H1 (cell line): ENCODE results near the gene TCFL5. TPM values are rescaled to one million over a fixed set of nuclear protein-coding genes. Genes with fewer than 3 reads are reported as not detected.

Source experiments
- CTCF ChIA-PET: fragments of 300-600 bp; sonication (Branson Sonifier 250); formaldehyde crosslinking; loops from one replicate; lab custom pipeline; 2021; ENCODE audit not compliant: partially characterized antibody; lab: Charles Lee
- POLR2A ChIA-PET: fragments of 300-600 bp; sonication (Branson Sonifier 250); formaldehyde crosslinking; loops from one replicate; lab custom pipeline; 2021; ENCODE audit warnings: inconsistent platforms; ENCODE audit not compliant: partially characterized antibody; lab: Charles Lee
- DNase-seq, 2 experiments: peaks; one replicate each; pipeline versions ENCODE4 v3.0.0 to v3.0.0-alpha.2; 2010 to 2022; ENCODE audit warnings: low spot score in 2 of 2, low read depth in 1 of 2, mixed read lengths in 1 of 2
- FAIRE-seq: peaks from 2 replicates; lab custom pipeline; 2011; peaks lifted over from hg19 to GRCh38; lab: Jason Lieb, UNC
- H2AFZ ChIP-seq: 2 replicates; pipeline ENCODE4 v1.8.1; 2012; ENCODE audit warnings: low read length, inconsistent platforms
- H2AK5ac ChIP-seq: 2 replicates; pipeline ENCODE4 v1.6.1; 2013; ENCODE audit warnings: low read depth, low read length
- H2BK120ac ChIP-seq: replicated peaks from 2 replicates; pipeline ENCODE3; 2013; ENCODE audit warnings: low read depth, low read length, inconsistent platforms
- H2BK12ac ChIP-seq: 2 replicates; pipeline ENCODE4 v1.6.1; 2013; ENCODE audit warnings: low read depth, low read length
- H2BK15ac ChIP-seq: 2 replicates; pipeline ENCODE4 v1.6.1; 2013; ENCODE audit warnings: low read length
- H2BK20ac ChIP-seq: 2 replicates; pipeline ENCODE4 v1.6.1; 2013; ENCODE audit warnings: low read length
- H2BK5ac ChIP-seq: 2 replicates; pipeline ENCODE4 v1.6.1; 2013; ENCODE audit warnings: low read depth, low read length
- H3K14ac ChIP-seq: 2 replicates; pipeline ENCODE4 v1.6.1; 2013; ENCODE audit warnings: inconsistent platforms; ENCODE audit not compliant: insufficient read length
- H3K18ac ChIP-seq: 2 replicates; pipeline ENCODE4 v1.6.1; 2013; ENCODE audit warnings: low read length; ENCODE audit errors: extremely low read depth
- H3K23ac ChIP-seq: 2 replicates; pipeline ENCODE4 v1.6.1; 2013; ENCODE audit warnings: inconsistent platforms; ENCODE audit not compliant: insufficient read length
- H3K23me2 ChIP-seq: 2 replicates; pipeline ENCODE4 v1.6.1; 2013; ENCODE audit warnings: low read depth, low read length
- H3K27ac ChIP-seq: 2 replicates; pipeline ENCODE4 v1.6.1; 2011; ENCODE audit warnings: low read depth, low read length, inconsistent platforms
- H3K27me3 ChIP-seq, 4 experiments: replicated peaks in 1 of 4; 1 replicate in 1 of 4; 2 replicates in 3 of 4; pipeline versions ENCODE4 v1.6.1 to v1.8.1; 2011 to 2013; ENCODE audit warnings: low read length in 3 of 4, mild to moderate bottlenecking in 3 of 4, inconsistent platforms in 2 of 4, mixed read lengths in 2 of 4, moderate library complexity in 1 of 4; ENCODE audit not compliant: control insufficient read depth in 3 of 4, insufficient read depth in 3 of 4; ENCODE audit errors: extremely low read depth in 1 of 4
- H3K36me3 ChIP-seq, 4 experiments: 2 replicates each; pipeline versions ENCODE4 v1.6.1 to v1.8.1; 2011 to 2013; ENCODE audit warnings: mild to moderate bottlenecking in 4 of 4, low read length in 3 of 4, moderate library complexity in 2 of 4, control low read depth in 1 of 4, inconsistent platforms in 1 of 4; ENCODE audit not compliant: insufficient read depth in 4 of 4, control insufficient read depth in 2 of 4
- H3K4ac ChIP-seq: replicated peaks from 2 replicates; pipeline ENCODE3; 2013; ENCODE audit warnings: low read length, low read depth, mixed read lengths, inconsistent platforms; ENCODE audit not compliant: insufficient read length
- H3K4me1 ChIP-seq, 4 experiments: replicated peaks in 1 of 4; 1 replicate in 1 of 4; 2 replicates in 3 of 4; pipeline versions ENCODE4 v1.6.1 to v1.8.1; 2011 to 2013; ENCODE audit warnings: low read length in 3 of 4, inconsistent platforms in 2 of 4, mixed read lengths in 1 of 4; ENCODE audit not compliant: insufficient read depth in 4 of 4, control insufficient read depth in 3 of 4
- H3K4me2 ChIP-seq, 2 experiments: 2 replicates each; pipeline versions ENCODE4 v1.6.1 to v1.8.1; 2011 to 2013; ENCODE audit warnings: low read depth in 2 of 2, low read length in 2 of 2, control low read depth in 1 of 2, inconsistent platforms in 1 of 2, mild to moderate bottlenecking in 1 of 2; ENCODE audit not compliant: insufficient read depth in 1 of 2
- H3K4me3 ChIP-seq, 4 experiments: fragments of 200-600, 300-600 bp in 1 of 4; sonication (generic), shearing (Covaris generic), sonication (Bioruptor Twin) in 1 of 4; 2 replicates each; pipeline versions ENCODE4 v1.5.1 to v1.8.1; 2011 to 2016; ENCODE audit warnings: low read length in 4 of 4, low read depth in 3 of 4, control low read depth in 2 of 4, inconsistent platforms in 2 of 4, mild to moderate bottlenecking in 2 of 4, mixed read lengths in 1 of 4, moderate library complexity in 1 of 4; ENCODE audit not compliant: insufficient read depth in 2 of 4; ENCODE audit errors: extremely low read depth in 1 of 4
- H3K56ac ChIP-seq: replicated peaks from 2 replicates; pipeline ENCODE3; 2013; ENCODE audit warnings: low read depth, mild to moderate bottlenecking, mixed read lengths, low read length, inconsistent platforms; ENCODE audit not compliant: insufficient read length
- H3K79me1 ChIP-seq: 2 replicates; pipeline ENCODE4 v1.6.1; 2013; ENCODE audit warnings: low read depth, low read length, control low read depth
- H3K79me2 ChIP-seq, 2 experiments: 2 replicates each; pipeline versions ENCODE4 v1.6.1 to v1.8.1; 2012 to 2013; ENCODE audit warnings: low read length in 2 of 2, mild to moderate bottlenecking in 2 of 2, inconsistent platforms in 1 of 2; ENCODE audit not compliant: insufficient read depth in 2 of 2, control insufficient read depth in 1 of 2
- H3K9ac ChIP-seq, 4 experiments: replicated peaks in 1 of 4; 1 replicate in 1 of 4; 2 replicates in 3 of 4; pipeline versions ENCODE4 v1.6.1 to v1.8.1; 2011 to 2013; ENCODE audit warnings: low read depth in 3 of 4, low read length in 3 of 4, control low read depth in 2 of 4, mild to moderate bottlenecking in 2 of 4, moderate library complexity in 2 of 4, inconsistent platforms in 1 of 4; ENCODE audit errors: extremely low read depth in 1 of 4
- H3K9me3 ChIP-seq, 2 experiments: 2 replicates each; pipeline versions ENCODE4 v1.6.1 to v1.8.1; 2012 to 2013; ENCODE audit warnings: mild to moderate bottlenecking in 2 of 2, moderate library complexity in 2 of 2, control low read depth in 1 of 2, inconsistent platforms in 1 of 2, low read depth in 1 of 2, low read length in 1 of 2, mixed read lengths in 1 of 2; ENCODE audit not compliant: insufficient read depth in 2 of 2
- H4K20me1 ChIP-seq, 2 experiments: replicated peaks in 1 of 2; 2 replicates each; pipeline versions ENCODE3 to v1.8.1; 2011 to 2013; ENCODE audit warnings: inconsistent platforms in 2 of 2, low read length in 2 of 2, mild to moderate bottlenecking in 1 of 2; ENCODE audit not compliant: insufficient read depth in 2 of 2, control insufficient read depth in 1 of 2
- H4K5ac ChIP-seq: 2 replicates; pipeline ENCODE4 v1.6.1; 2013; ENCODE audit warnings: low read length, low read depth, mixed read lengths, inconsistent platforms; ENCODE audit not compliant: insufficient read length
- H4K8ac ChIP-seq: 2 replicates; pipeline ENCODE4 v1.8.0; 2013; ENCODE audit warnings: mild to moderate bottlenecking, moderate library complexity, low read length, inconsistent platforms; ENCODE audit not compliant: insufficient read depth; ENCODE audit errors: extremely low read depth
- H4K91ac ChIP-seq: replicated peaks from 2 replicates; pipeline ENCODE3; 2013; ENCODE audit warnings: low read length, mixed read lengths, inconsistent platforms; ENCODE audit not compliant: insufficient read length
- KDM4A ChIP-seq: IDR thresholded peaks from one replicate; pipeline ENCODE4 v1.7.1; 2012; ENCODE audit warnings: low read depth, mild to moderate bottlenecking, moderate library complexity, low read length, inconsistent platforms; ENCODE audit not compliant: severe bottlenecking
- PHF8 ChIP-seq: fragments of 200-600 bp; sonication (generic); conservative IDR thresholded peaks from 2 replicates; pipeline ENCODE4 v1.7.1; 2012; ENCODE audit warnings: low read depth, mild to moderate bottlenecking, inconsistent platforms, low read length, moderate library complexity
- POLR2A ChIP-seq, 2 experiments: IDR thresholded peaks; 1 replicate in 1 of 2; 2 replicates in 1 of 2; pipeline ENCODE4 v1.6.1; 2011; ENCODE audit warnings: low read depth in 2 of 2, low read length in 2 of 2, mild to moderate bottlenecking in 2 of 2; ENCODE audit errors: control extremely low read depth in 1 of 2
- SP4 ChIP-seq: IDR thresholded peaks from 2 replicates; pipeline ENCODE4 v1.6.1; 2012; ENCODE audit warnings: low read length, inconsistent platforms
- TAF1 ChIP-seq: IDR thresholded peaks from 2 replicates; pipeline ENCODE4 v1.6.1; 2011; ENCODE audit warnings: mild to moderate bottlenecking, low read depth, low read length
- TAF7 ChIP-seq: optimal IDR thresholded peaks from 2 replicates; pipeline ENCODE3; 2011; ENCODE audit warnings: low read depth, mild to moderate bottlenecking, inconsistent platforms, low read length, moderate library complexity, borderline replicate concordance
- TBP ChIP-seq: IDR thresholded peaks from 2 replicates; pipeline ENCODE4 v1.6.1; 2011; ENCODE audit warnings: low read depth, low read length, improper control_type of control experiment
- TCF12 ChIP-seq: IDR thresholded peaks from 2 replicates; pipeline ENCODE4 v1.6.1; 2011; ENCODE audit warnings: low read depth, mild to moderate bottlenecking, low read length
- WGBS, 2 experiments: shearing (Covaris generic) in 1 of 2; methylation state at CpG; one replicate each; pipeline versions ENCODE4 v1.1.6 to v1.1.7; 2013 to 2015; ENCODE audit warnings: low lambda C conversion rate in 2 of 2, mixed read lengths in 2 of 2, inconsistent platforms in 1 of 2, low coverage in 1 of 2, missing lambda C conversion rate in 1 of 2; ENCODE audit not compliant: insufficient replicate concordance in 2 of 2, insufficient coverage in 1 of 2, insufficient read length in 1 of 2; ENCODE audit errors: extremely low coverage in 1 of 2, missing lambda C conversion rate in 1 of 2; 5-methylcytosine and 5-hydroxymethylcytosine counted together
- polyA plus RNA-seq, 7 experiments: library from polyadenylated mRNA; depleted of rRNA in 3 of 7; stranded (reverse) in 5 of 7; unstranded in 2 of 7; fragments of >200 nt in 5 of 7; fragments of 200-250 nt in 2 of 7; gene quantifications; 1 replicate in 5 of 7; 2 replicates in 1 of 7; 4 replicates in 1 of 7; pipeline versions ENCODE4 v1.2.1 to v1.2.3, GENCODE V29; 2011 to 2013; ENCODE audit warnings: missing spikeins in 2 of 7, mixed read lengths in 2 of 7
- total RNA-seq: library from RNA; stranded (reverse); fragmentation: NEBNext Ultra II Directional; extraction: Animal tissue kit (Norgen Biotek cat#: 25700); gene quantifications from 2 replicates; pipeline ENCODE4 v1.2.1, GENCODE V29; 2021
- TF ChIP-seq, protein P1 (sequence below): IDR thresholded peaks from 2 replicates; pipeline ENCODE4 v1.6.1; 2012; ENCODE audit warnings: inconsistent platforms

TCFL5 gene
- total and polyA plus RNA-seq, 2 of the 8 experiments (the other 6 are each of a cell fraction or from before 2014, with no cell fraction given): 6.2 to 15.0 TPM

DNA sequence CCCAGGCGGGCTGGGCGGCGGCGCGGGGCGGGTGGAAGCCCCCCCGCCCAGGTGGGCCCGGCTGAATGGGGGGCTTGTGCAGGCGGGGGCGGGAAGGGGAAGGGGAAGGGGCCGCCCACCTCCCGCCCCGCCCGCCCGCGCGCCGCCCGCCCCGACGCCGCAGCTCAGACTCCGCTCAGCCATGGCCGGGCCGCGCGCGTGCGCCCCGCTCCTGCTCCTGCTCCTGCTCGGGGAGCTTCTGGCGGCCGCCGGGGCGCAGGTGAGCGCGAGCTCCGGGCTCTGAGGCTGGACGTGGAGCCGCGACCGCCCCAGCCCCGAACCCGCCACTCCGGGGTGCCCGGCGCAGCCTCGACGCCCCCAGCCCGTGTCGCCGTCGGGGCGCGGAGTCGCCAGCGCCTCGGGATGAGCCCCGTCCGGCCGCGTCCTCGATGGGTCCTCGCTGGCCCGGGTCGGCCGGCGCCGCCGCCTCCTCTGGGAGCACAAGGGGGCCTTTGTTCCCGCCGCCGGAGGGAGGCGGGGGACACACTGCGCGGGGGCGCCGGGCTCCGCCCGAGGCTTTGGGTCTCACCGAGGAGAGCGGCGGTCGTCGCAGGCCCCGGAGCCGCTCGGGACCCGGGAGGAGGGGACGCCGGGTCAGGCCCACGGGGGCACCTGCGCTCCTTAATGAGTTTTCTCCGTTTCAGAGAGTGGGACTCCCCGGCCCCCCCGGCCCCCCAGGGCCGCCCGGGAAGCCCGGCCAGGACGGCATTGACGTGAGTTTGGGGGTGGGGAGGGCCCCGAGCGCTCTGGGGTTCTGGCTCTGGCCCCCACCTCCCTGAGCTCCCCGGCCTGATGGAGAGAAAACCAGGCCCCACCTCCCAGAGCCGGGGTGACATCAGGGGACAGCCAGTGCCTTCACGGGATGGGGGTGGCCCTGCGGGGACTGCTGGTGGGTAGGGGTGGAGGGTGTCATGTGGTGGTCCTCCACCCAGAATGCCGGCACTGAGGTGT is 44.4 kb downstream of the TCFL5 start, which contains the start of gene COL9A3:
Gene COL9A3 (plus strand): TSS at position 167 of the 990 bp plus-strand sequence. CDS start 15 bp downstream, at position 182.
- Histone ChIP-seq H3K79me1 (no peaks in the 10 kb centered on the region), H4K5ac (peak within 1 kb of the TSS; percentile 8), H3K9me3 (no peaks in the 10 kb centered on the region), H3K23ac (no peak within 1 kb of the TSS), H3K9ac (peak within 1 kb of the TSS; percentile 39 to 71 (median 62); a peak in 6 of 7 replicates), H2AFZ (no peak within 1 kb of the TSS; the same call in 1 of the 2 replicates), H3K4me2 (peak within 1 kb of the TSS; percentile 62 to 97), H3K18ac (peak within 1 kb of the TSS; percentile 81), H2BK12ac (peak within 1 kb of the TSS; percentile 50), H4K91ac (peak within 1 kb of the TSS; percentile 81), H3K27me3 (peaks cover 0 to 8% (median 2%) of the 10 kb centered on the region in 4 experiments; a peak in 2 of 7 replicates), H2BK5ac (peak within 1 kb of the TSS; percentile 83; the same call in 1 of the 2 replicates), H3K56ac (peak within 1 kb of the TSS; percentile 64), H3K4me3 (peak within 1 kb of the TSS; percentile 54 to 71 (median 63)), H2BK20ac (no peak within 1 kb of the TSS; the same call in 1 of the 2 replicates), H2BK120ac (peak within 1 kb of the TSS; percentile 28), H2BK15ac (no peak within 1 kb of the TSS), H4K20me1 (peaks cover 0 to 3% of the 10 kb centered on the region in 2 experiments), H3K4me1 (peaks cover 0 to 17% (median 11%) of the 10 kb centered on the region in 4 experiments; a peak in 5 of 7 replicates), H3K36me3 (peaks cover 0 to 9% (median 1%) of the 10 kb centered on the region in 4 experiments; a peak in 2 of 8 replicates), H4K8ac (peak within 1 kb of the TSS; percentile 90), H3K23me2 (peaks cover 13% of the 10 kb centered on the region), H3K79me2 (no peaks in the 10 kb centered on the region), H2AK5ac (no peak within 1 kb of the TSS), H3K4ac (peak within 1 kb of the TSS; percentile 90), H3K14ac (no peak within 1 kb of the TSS), H3K27ac (peak within 1 kb of the TSS; percentile 28; the same call in 1 of the 2 replicates)
- ChIA-PET CTCF (interaction anchor here (2.2 kb wide), 1 partner anchor 10 kb away, joined by 5 read pairs; no protein-coding TSS in a partner anchor), POLR2A (interaction anchor here (0.8 to 4.6 kb wide), 7 partner anchors 8 to 44 kb away, joined by 3 to 22 read pairs (median 10); partner anchors contain the start of gene TCFL5)
- FAIRE-seq (no peak), DNase-seq (peak in 1 of 2 experiments; percentile 76)
- WGBS, 2 experiments: 9% methylated on average over 28 of the region's 108 CpGs; no CpG with 5 or more reads in 1 of the 2 experiments
- 0 out of 2 replicates have a peak, but pooled peaks have one; percentile 31 for TF ChIP-seq PHF8
- TF ChIP-seq TAF7: peak; percentile 4
- peak in 1 of 2 experiments; percentile 30; a peak in 1 of 3 replicates for TF ChIP-seq POLR2A (IDR thresholded peaks at IDR 0.05; ENCODE audit: control extremely low read depth in 1 of 2, low read depth in 2 of 2, low read length in 2 of 2)
- TF ChIP-seq TAF1: peak; percentile 53; the same call in 1 of the 2 replicates
- 0 out of 2 replicates have a peak, but pooled peaks have one; percentile 6 for TF ChIP-seq TBP
- peak; percentile 47 for TF ChIP-seq KDM4A
- TF ChIP-seq SP4: 0 out of 2 replicates have a peak, but pooled peaks have one; percentile 40
- TF ChIP-seq, protein P1, sequence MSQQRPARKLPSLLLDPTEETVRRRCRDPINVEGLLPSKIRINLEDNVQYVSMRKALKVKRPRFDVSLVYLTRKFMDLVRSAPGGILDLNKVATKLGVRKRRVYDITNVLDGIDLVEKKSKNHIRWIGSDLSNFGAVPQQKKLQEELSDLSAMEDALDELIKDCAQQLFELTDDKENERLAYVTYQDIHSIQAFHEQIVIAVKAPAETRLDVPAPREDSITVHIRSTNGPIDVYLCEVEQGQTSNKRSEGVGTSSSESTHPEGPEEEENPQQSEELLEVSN: peak; percentile 41; the same call in 1 of the 2 replicates
- no peak for TF ChIP-seq TCF12
